ENCODE data around the gene C11orf42. TPM values are rescaled to one million over a fixed set of nuclear protein-coding genes. Genes with fewer than 3 reads are reported as not detected.

Gene C11orf42
- total RNA-seq, 2 donors from 2014 or later: not detected

Other genes starting within 250 kb of the C11orf42 start
- not detected for gene OR56A5, start 237.1 kb upstream of the C11orf42 start, total RNA-seq
- gene OR52L1, start 218.6 kb upstream of the C11orf42 start, total RNA-seq: not detected
- gene OR56A4, start 198.6 kb upstream of the C11orf42 start, total RNA-seq: under 1 TPM in 1 of 2 donors, not detected in 1; 0.12 TPM
- under 1 TPM in 1 of 2 donors, not detected in 1; 0.04 TPM for gene OR56A1, start 174.8 kb upstream of the C11orf42 start, total RNA-seq
- not detected for gene OR56B4, start 97.9 kb upstream of the C11orf42 start, total RNA-seq
- gene OR52B2, start 35.2 kb upstream of the C11orf42 start, total RNA-seq: not detected
- not detected for gene OR52W1, start 6.3 kb upstream of the C11orf42 start, total RNA-seq
- 10 to 100 TPM; 16.7 to 24.4 TPM for gene FHIP1B, start 29.1 kb downstream of the C11orf42 start, total RNA-seq
- gene CNGA4, start 33.5 kb downstream of the C11orf42 start, total RNA-seq: under 1 TPM; 0.21 to 0.52 TPM
- gene CCKBR, start 54.3 kb downstream of the C11orf42 start, total RNA-seq: not detected
- gene CAVIN3, start 114.9 kb downstream of the C11orf42 start, total RNA-seq: 10 to 100 TPM in 1 of 2 donors, 1 to 10 TPM in 1; 4.3 to 20.7 TPM
- gene SMPD1, start 184.9 kb downstream of the C11orf42 start, total RNA-seq: 10 to 100 TPM; 13.1 to 24.8 TPM
- 10 to 100 TPM; 40.0 to 72.5 TPM for gene APBB1, start 213.5 kb downstream of the C11orf42 start, total RNA-seq
- under 1 TPM; 0.41 to 0.55 TPM for gene HPX, start 235.4 kb downstream of the C11orf42 start, total RNA-seq